ENCODE results near the gene MRPS12.

Gene MRPS12

GRCh38 chr19:38970664-38971532 is 40.2 kb downstream of the MRPS12 start (continued):
- TF ChIP-seq PRDM10 (tag by site-specific recombination; IDR thresholded peaks at IDR 0.05) (peak; percentile 93), BCL6B (tag by site-specific recombination; IDR thresholded peaks at IDR 0.05) (no peak), ZNF362 (tag by site-specific recombination; IDR thresholded peaks at IDR 0.05) (peak; percentile 69; the same call in 1 of the 2 replicates), ZBTB49 (tag by site-specific recombination; IDR thresholded peaks at IDR 0.05; ENCODE audit: low read depth) (no peak), ZBTB44 (tag by site-specific recombination; IDR thresholded peaks at IDR 0.05) (peak; percentile 72), ZSCAN30 (tag by site-specific recombination; IDR thresholded peaks at IDR 0.05) (peak; percentile 86), ZNF513 (tag by site-specific recombination; IDR thresholded peaks at IDR 0.05) (no peak), ZBTB10 (tag by site-specific recombination; IDR thresholded peaks at IDR 0.05) (0 out of 2 replicates have a peak, but pooled peaks have one; percentile 15), FEZF1 (tag by site-specific recombination; IDR thresholded peaks at IDR 0.05) (peak; percentile 67), OSR2 (tag by site-specific recombination; IDR thresholded peaks at IDR 0.05) (peak; percentile 31; the same call in 1 of the 2 replicates), ZSCAN23 (tag by site-specific recombination; IDR thresholded peaks at IDR 0.05) (no peak; the same call in 1 of the 2 replicates), ZNF639 (tag by site-specific recombination; IDR thresholded peaks at IDR 0.05) (peak; percentile 85), ZBTB26 (tag by site-specific recombination; optimal IDR thresholded peaks at IDR 0.05) (no peak)

Measured in HEK293 (cell line).